ENCODE measurements around the gene SPDYE17. TPM values are rescaled to one million over a fixed set of nuclear protein-coding genes. Genes with fewer than 3 reads are reported as not detected.
A peak's percentile ranks its signal among the peaks of the same experiment; 100 is the strongest.
"Not testable (repeated sequence)": the region's sequence is repeated elsewhere in the genome, so short reads cannot be mapped to it uniquely, and the experiment has no call there.

SPDYE17 gene
- total RNA-seq (not detected), polyA plus RNA-seq (not detected), total RNA-seq (0 reads per million in 6 experiments)

GRCh38 chr7:77032261-77032660 is at the start of gene SPDYE17:
Gene SPDYE17, minus strand, starts transcription at chr7:77032361. Its CDS starts 1,791 bp downstream, at chr7:77030570.
- DNase-seq: peak in 1 of 10 donors; percentile 8
- H3K9me3 Mint-ChIP-seq, H3K27me3 Mint-ChIP-seq, H3K27ac Mint-ChIP-seq, ATAC-seq, POLR2A ChIA-PET, H3K4me1 Mint-ChIP-seq, H3K4me3 Mint-ChIP-seq, H3K36me3 Mint-ChIP-seq: not testable (repeated sequence)

GRCh38 chr7:77080236-77080635 is 48.1 kb upstream of the SPDYE17 start:
- POLR2A ChIA-PET, H3K4me1 Mint-ChIP-seq, H3K4me3 Mint-ChIP-seq, H3K27me3 Mint-ChIP-seq, DNase-seq, H3K9me3 Mint-ChIP-seq, ATAC-seq: not testable (repeated sequence)
- H3K36me3 Mint-ChIP-seq: peaks cover 0 to 32% (median 3%) of the 10 kb centered on the region in 3 donors
- peak overlapping the region in 3 of 10 donors; percentile 8 to 55 (median 49) for H3K27ac Mint-ChIP-seq

- ATAC-seq, H3K4me3 Mint-ChIP-seq, H3K4me1 Mint-ChIP-seq, POLR2A ChIA-PET, H3K27me3 Mint-ChIP-seq, H3K9me3 Mint-ChIP-seq, DNase-seq: not testable (repeated sequence)
- peak overlapping the region in 1 of 10 donors; percentile 38 for H3K27ac Mint-ChIP-seq
- peaks cover 3 to 36% (median 6%) of the 10 kb centered on the region in 3 donors for H3K36me3 Mint-ChIP-seq
Observed at GRCh38 chr7:77079624-77080023, 47.5 kb upstream of the SPDYE17 start.

- H3K4me1 Mint-ChIP-seq, H3K27ac Mint-ChIP-seq, POLR2A ChIA-PET, H3K4me3 Mint-ChIP-seq, H3K27me3 Mint-ChIP-seq, ATAC-seq, DNase-seq: not testable (repeated sequence)
- H3K36me3 Mint-ChIP-seq: peaks cover 8 to 40% (median 10%) of the 10 kb centered on the region in 3 donors
- H3K9me3 Mint-ChIP-seq: peaks cover 0 to 10% (median 4%) of the 10 kb centered on the region in 9 donors
Observed at GRCh38 chr7:77079112-77079511, 47.0 kb upstream of the SPDYE17 start.

GRCh38 chr7:77077060-77077459 is 44.9 kb upstream of the SPDYE17 start:
- H3K4me1 Mint-ChIP-seq, H3K27me3 Mint-ChIP-seq, H3K27ac Mint-ChIP-seq, POLR2A ChIA-PET, DNase-seq, ATAC-seq, H3K4me3 Mint-ChIP-seq: not testable (repeated sequence)
- Mint-ChIP-seq H3K36me3 (peaks cover 9 to 32% (median 12%) of the 10 kb centered on the region in 3 donors), H3K9me3 (peaks cover 0 to 12% (median 4%) of the 10 kb centered on the region in 9 donors)

- Mint-ChIP-seq H3K9me3 (peaks cover 0 to 12% (median 4%) of the 10 kb centered on the region in 9 donors), H3K36me3 (peaks cover 9 to 47% (median 27%) of the 10 kb centered on the region in 3 donors), H3K4me1 (peaks cover 0 to 15% (median 9%) of the 10 kb centered on the region in 4 donors)
- ATAC-seq, H3K27me3 Mint-ChIP-seq, POLR2A ChIA-PET, DNase-seq, H3K27ac Mint-ChIP-seq, H3K4me3 Mint-ChIP-seq: not testable (repeated sequence)
Observed at GRCh38 chr7:77074786-77075396, 42.7 kb upstream of the SPDYE17 start.

- H3K4me3 Mint-ChIP-seq, DNase-seq, ATAC-seq, H3K27me3 Mint-ChIP-seq, POLR2A ChIA-PET: not testable (repeated sequence)
- peaks cover 15 to 45% (median 29%) of the 10 kb centered on the region in 3 donors for H3K36me3 Mint-ChIP-seq
- H3K9me3 Mint-ChIP-seq: peaks cover 0 to 12% (median 4%) of the 10 kb centered on the region in 9 donors
- peak overlapping the region in 1 of 10 donors; percentile 46 for H3K27ac Mint-ChIP-seq
- H3K4me1 Mint-ChIP-seq: peaks cover 17 to 33% (median 21%) of the 10 kb centered on the region in 4 donors
Observed at GRCh38 chr7:77071108-77071507, 38.9 kb upstream of the SPDYE17 start.

GRCh38 chr7:77065869-77066268 is 33.7 kb upstream of the SPDYE17 start:
- DNase-seq, H3K9me3 Mint-ChIP-seq, ATAC-seq, H3K27me3 Mint-ChIP-seq, H3K4me3 Mint-ChIP-seq: not testable (repeated sequence)
- Mint-ChIP-seq H3K4me1 (peaks cover 13 to 26% (median 20%) of the 10 kb centered on the region in 4 donors), H3K27ac (peak overlapping the region in 2 of 10 donors; percentile 22 to 85), H3K36me3 (peaks cover 7 to 21% (median 12%) of the 10 kb centered on the region in 3 donors)
- POLR2A ChIA-PET: interaction anchor here (0.6 kb wide), 1 partner anchor 323 kb away, joined by 3 read pairs; no protein-coding TSS in a partner anchor

- H3K9me3 Mint-ChIP-seq, H3K27ac Mint-ChIP-seq, POLR2A ChIA-PET, H3K4me3 Mint-ChIP-seq, DNase-seq, H3K27me3 Mint-ChIP-seq, ATAC-seq: not testable (repeated sequence)
- Mint-ChIP-seq H3K36me3 (peaks cover 2 to 15% (median 7%) of the 10 kb centered on the region in 3 donors), H3K4me1 (peaks cover 7 to 16% (median 12%) of the 10 kb centered on the region in 4 donors)
Observed at GRCh38 chr7:77063732-77064131, 31.6 kb upstream of the SPDYE17 start.

- H3K9me3 Mint-ChIP-seq, H3K27me3 Mint-ChIP-seq, H3K36me3 Mint-ChIP-seq, H3K27ac Mint-ChIP-seq, H3K4me3 Mint-ChIP-seq, DNase-seq, ATAC-seq, POLR2A ChIA-PET, H3K4me1 Mint-ChIP-seq: not testable (repeated sequence)
Observed at GRCh38 chr7:77062557-77062956, 30.4 kb upstream of the SPDYE17 start, which contains the start of gene SPDYE18. Gene SPDYE18, minus strand, starts transcription at chr7:77062558. Its CDS starts 2,046 bp downstream, at chr7:77060512.

- POLR2A ChIA-PET, H3K4me3 Mint-ChIP-seq, H3K27me3 Mint-ChIP-seq, H3K27ac Mint-ChIP-seq, H3K36me3 Mint-ChIP-seq, H3K4me1 Mint-ChIP-seq, ATAC-seq, H3K9me3 Mint-ChIP-seq: not testable (repeated sequence)
- peak in 1 of 10 donors; percentile 16 for DNase-seq
Observed at GRCh38 chr7:77026349-77026748, 5.8 kb downstream of the SPDYE17 start.

GRCh38 chr7:77010074-77010680 is 22.0 kb downstream of the SPDYE17 start:
- H3K4me3 Mint-ChIP-seq, H3K27me3 Mint-ChIP-seq, H3K4me1 Mint-ChIP-seq, H3K9me3 Mint-ChIP-seq, H3K36me3 Mint-ChIP-seq, H3K27ac Mint-ChIP-seq, ATAC-seq, DNase-seq, POLR2A ChIA-PET: not testable (repeated sequence)

- H3K36me3 Mint-ChIP-seq, H3K27ac Mint-ChIP-seq, H3K9me3 Mint-ChIP-seq, H3K27me3 Mint-ChIP-seq, H3K4me3 Mint-ChIP-seq, H3K4me1 Mint-ChIP-seq, POLR2A ChIA-PET, ATAC-seq: not testable (repeated sequence)
- peak in 1 of 10 donors; percentile 34 for DNase-seq
Observed at GRCh38 chr7:77008000-77008399, 24.2 kb downstream of the SPDYE17 start.
